Smooth muscle cell (in vitro differentiated cells): ENCODE data around the gene TWNK. TPM values are rescaled to one million over a fixed set of nuclear protein-coding genes. Genes with fewer than 3 reads are reported as not detected.

ENCODE experiments used
- DNase-seq: peaks from one replicate; lab custom pipeline; 2025; ENCODE audit not compliant: unreplicated experiment; lab: John Stamatoyannopoulos, UW
- H2AFZ ChIP-seq: fragments of 200-600 bp; sonication (generic); 2 replicates; pipeline ENCODE4 v1.6.0; 2016; ENCODE audit warnings: antibody characterized with exemption, low read depth, mild to moderate bottlenecking
- H3F3A ChIP-seq: fragments of 200-600 bp; sonication (generic); 2 replicates; pipeline ENCODE4 v1.6.0; 2017; ENCODE audit warnings: antibody characterized with exemption, low read depth
- H3K27ac ChIP-seq: fragments of 200-600 bp; sonication (generic); 2 replicates; pipeline ENCODE4 v1.5.1; 2016; ENCODE audit warnings: low read depth, mild to moderate bottlenecking
- H3K27me3 ChIP-seq: fragments of 200-600 bp; sonication (generic); 2 replicates; pipeline ENCODE4 v1.6.1; 2016; ENCODE audit warnings: low read depth, mild to moderate bottlenecking
- H3K36me3 ChIP-seq: fragments of 200-600 bp; sonication (generic); 2 replicates; pipeline ENCODE4 v1.5.1; 2016; ENCODE audit warnings: low read depth
- H3K4me1 ChIP-seq: fragments of 200-600 bp; sonication (generic); 2 replicates; pipeline ENCODE4 v1.5.1; 2016; ENCODE audit warnings: low read depth
- H3K4me2 ChIP-seq: fragments of 200-600 bp; sonication (generic); 2 replicates; pipeline ENCODE4 v1.6.0; 2016; ENCODE audit warnings: mild to moderate bottlenecking
- H3K4me3 ChIP-seq: fragments of 200-600 bp; sonication (generic); 2 replicates; pipeline ENCODE4 v1.5.1; 2016; ENCODE audit warnings: mild to moderate bottlenecking
- H3K79me2 ChIP-seq: fragments of 200-600 bp; sonication (generic); 2 replicates; pipeline ENCODE4 v1.6.0; 2016; ENCODE audit warnings: low read depth, mild to moderate bottlenecking
- H3K9ac ChIP-seq: fragments of 200-600 bp; sonication (generic); 2 replicates; pipeline ENCODE4 v1.6.0; 2016; ENCODE audit warnings: low read depth
- H3K9me3 ChIP-seq: fragments of 200-600 bp; sonication (generic); replicated peaks from 2 replicates; pipeline ENCODE4 v1.5.1; 2016; ENCODE audit warnings: low read depth
- H4K20me1 ChIP-seq: fragments of 200-600 bp; sonication (generic); 2 replicates; pipeline ENCODE4 v1.6.0; 2016; ENCODE audit warnings: low read depth
- WGBS: methylation state at CpG from one replicate; pipeline ENCODE4 v1.1.7; 2016; ENCODE audit warnings: low lambda C conversion rate; 5-methylcytosine and 5-hydroxymethylcytosine counted together
- polyA plus RNA-seq: library from polyadenylated mRNA; unstranded; fragments of >200 nt; fragmentation: Nextera tagmentation; extraction: Ambion mirVana; gene quantifications from 2 replicates; pipeline ENCODE4 v1.2.1, GENCODE V29; 2016
- total RNA-seq: library from RNA; depleted of rRNA; stranded (reverse); fragments of >200 nt; gene quantifications from 2 replicates; pipeline ENCODE4 v1.2.3, GENCODE V29; 2014
- TF ChIP-seq, protein P1 (sequence below): fragments of 200-600 bp; sonication (generic); IDR thresholded peaks from 2 replicates; pipeline ENCODE4 v1.5.1; 2017; ENCODE audit warnings: borderline replicate concordance, mild to moderate bottlenecking, antibody characterized with exemption; ENCODE audit not compliant: insufficient read depth, poor library complexity, severe bottlenecking

The TWNK gene
- total and polyA plus RNA-seq, 2 experiments from 2014 or later = 2.0 to 2.5 TPM

GRCh38 chr10:101007915-101008822 is 20.8 kb downstream of the TWNK start:
- H3K4me2 ChIP-seq = no peak overlapping the region
- no peak overlapping the region for H3K4me3 ChIP-seq
- 63% methylated on average over 13 of the region's 13 CpGs for WGBS
- no peak for DNase-seq
- TF ChIP-seq, protein P1, sequence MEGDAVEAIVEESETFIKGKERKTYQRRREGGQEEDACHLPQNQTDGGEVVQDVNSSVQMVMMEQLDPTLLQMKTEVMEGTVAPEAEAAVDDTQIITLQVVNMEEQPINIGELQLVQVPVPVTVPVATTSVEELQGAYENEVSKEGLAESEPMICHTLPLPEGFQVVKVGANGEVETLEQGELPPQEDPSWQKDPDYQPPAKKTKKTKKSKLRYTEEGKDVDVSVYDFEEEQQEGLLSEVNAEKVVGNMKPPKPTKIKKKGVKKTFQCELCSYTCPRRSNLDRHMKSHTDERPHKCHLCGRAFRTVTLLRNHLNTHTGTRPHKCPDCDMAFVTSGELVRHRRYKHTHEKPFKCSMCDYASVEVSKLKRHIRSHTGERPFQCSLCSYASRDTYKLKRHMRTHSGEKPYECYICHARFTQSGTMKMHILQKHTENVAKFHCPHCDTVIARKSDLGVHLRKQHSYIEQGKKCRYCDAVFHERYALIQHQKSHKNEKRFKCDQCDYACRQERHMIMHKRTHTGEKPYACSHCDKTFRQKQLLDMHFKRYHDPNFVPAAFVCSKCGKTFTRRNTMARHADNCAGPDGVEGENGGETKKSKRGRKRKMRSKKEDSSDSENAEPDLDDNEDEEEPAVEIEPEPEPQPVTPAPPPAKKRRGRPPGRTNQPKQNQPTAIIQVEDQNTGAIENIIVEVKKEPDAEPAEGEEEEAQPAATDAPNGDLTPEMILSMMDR = no peak
- no peaks in the 10 kb centered on the region for H3F3A ChIP-seq
- H3K9ac ChIP-seq = no peak overlapping the region
- H2AFZ ChIP-seq = no peak overlapping the region
- no peaks in the 10 kb centered on the region for H3K9me3 ChIP-seq
- peaks cover 37% of the 10 kb centered on the region for H4K20me1 ChIP-seq
- no peaks in the 10 kb centered on the region for H3K27me3 ChIP-seq
- no peaks in the 10 kb centered on the region for H3K4me1 ChIP-seq
- peaks cover 6% of the 10 kb centered on the region for H3K79me2 ChIP-seq
- H3K36me3 ChIP-seq = no peaks in the 10 kb centered on the region
- H3K27ac ChIP-seq = no peak overlapping the region

GRCh38 chr10:101008823-101009423 is 21.6 kb downstream of the TWNK start:
- Histone ChIP-seq H3K9ac (no peak overlapping the region), H3K4me2 (no peak overlapping the region), H3F3A (no peaks in the 10 kb centered on the region), H3K79me2 (no peaks in the 10 kb centered on the region), H4K20me1 (peaks cover 30% of the 10 kb centered on the region), H3K4me1 (no peaks in the 10 kb centered on the region), H3K4me3 (no peak overlapping the region), H3K27me3 (no peaks in the 10 kb centered on the region), H2AFZ (no peak overlapping the region), H3K36me3 (no peaks in the 10 kb centered on the region), H3K27ac (no peak overlapping the region), H3K9me3 (no peaks in the 10 kb centered on the region)
- 97% methylated on average over 6 of the region's 6 CpGs for WGBS
- TF ChIP-seq, protein P1 = no peak
- no peak for DNase-seq

- Histone ChIP-seq H4K20me1 (peaks cover 17% of the 10 kb centered on the region), H3K27ac (no peak overlapping the region), H3K4me1 (no peaks in the 10 kb centered on the region), H3K27me3 (no peaks in the 10 kb centered on the region), H3K36me3 (no peaks in the 10 kb centered on the region), H3K79me2 (no peaks in the 10 kb centered on the region), H2AFZ (no peak overlapping the region), H3K4me3 (no peak overlapping the region), H3K4me2 (no peak overlapping the region), H3F3A (no peaks in the 10 kb centered on the region), H3K9ac (no peak overlapping the region), H3K9me3 (no peaks in the 10 kb centered on the region)
- TF ChIP-seq, protein P1 = no peak
- WGBS = 98% methylated on average over 15 of the region's 22 CpGs
- DNase-seq = no peak
These were observed 23.0 kb downstream of the TWNK start for GRCh38 chr10:101010329-101010728.
